HG02884 (cell line): ENCODE measurements around the gene SSUH2.
A peak's percentile ranks its signal among the peaks of the same experiment; 100 is the strongest.
"Not testable (repeated sequence)": the region's sequence is repeated elsewhere in the genome, so short reads cannot be mapped to it uniquely, and the experiment has no call there.

Source experiments
- ATAC-seq: cut with Tn5 transposase; IDR thresholded peaks from one replicate; pipeline ENCODE4 v1.9.1; 2021; ENCODE audit warnings: mild to moderate bottlenecking, moderate library complexity; ENCODE audit not compliant: unreplicated experiment

The SSUH2 gene

GRCh38 chr3:8660175-8661118 lies 15.8 kb upstream of the SSUH2 start:
- ATAC-seq: no peak

- no peak for ATAC-seq
Observed at GRCh38 chr3:8659242-8659641, 14.6 kb upstream of the SSUH2 start.

- ATAC-seq: peak; percentile 84
Observed at GRCh38 chr3:8658306-8659212, 14.0 kb upstream of the SSUH2 start.

- ATAC-seq: peak; percentile 28
Observed at GRCh38 chr3:8657804-8658305, 13.3 kb upstream of the SSUH2 start.

- no peak for ATAC-seq
Observed at GRCh38 chr3:8656240-8656639, 11.6 kb upstream of the SSUH2 start.

- no peak for ATAC-seq
Observed at GRCh38 chr3:8655387-8655835, 10.8 kb upstream of the SSUH2 start.

- not testable (repeated sequence) for ATAC-seq
Observed at GRCh38 chr3:8654572-8655329, 10.2 kb upstream of the SSUH2 start.

GRCh38 chr3:8653800-8654408 lies 9.3 kb upstream of the SSUH2 start:
- no peak for ATAC-seq

- no peak for ATAC-seq
Observed at GRCh38 chr3:8652324-8652987, 7.9 kb upstream of the SSUH2 start.

- ATAC-seq: no peak
Observed at GRCh38 chr3:8651418-8652323, 7.1 kb upstream of the SSUH2 start.

- no peak for ATAC-seq
Observed at GRCh38 chr3:8650583-8651416, 6.2 kb upstream of the SSUH2 start.

- ATAC-seq: no peak
Observed at GRCh38 chr3:8649757-8650156, 5.2 kb upstream of the SSUH2 start.

- no peak for ATAC-seq
Observed at GRCh38 chr3:8648909-8649741, 4.5 kb upstream of the SSUH2 start.

- no peak for ATAC-seq
Observed at GRCh38 chr3:8647137-8647985, 2.8 kb upstream of the SSUH2 start.

- no peak for ATAC-seq
Observed at GRCh38 chr3:8646313-8646938, 1.8 kb upstream of the SSUH2 start.
